Cardiac muscle cell (in vitro differentiated cells and primary cell): ENCODE results near the gene RASGEF1C. TPM values are rescaled to one million over a fixed set of nuclear protein-coding genes. Genes with fewer than 3 reads are reported as not detected.
A peak's percentile ranks its signal among the peaks of the same experiment; 100 is the strongest.

ENCODE experiments used
- DNase-seq, 2 donors: peaks; one replicate each; pipeline versions ENCODE4 v3.0.0 to v3.0.0-alpha.2; 2010 to 2017; ENCODE audit warnings: low read depth in 1 of 2, low spot score in 1 of 2
- H3K27ac ChIP-seq: fragments of 200-600 bp; sonication (generic); 2 replicates; pipeline ENCODE4 v1.5.1; 2016
- H3K27me3 ChIP-seq: fragments of 200-600 bp; sonication (generic); 2 replicates; pipeline ENCODE4 v1.6.0; 2016; ENCODE audit warnings: control low read depth
- H3K36me3 ChIP-seq: fragments of 200-600 bp; sonication (generic); 2 replicates; pipeline ENCODE4 v1.5.1; 2016; ENCODE audit warnings: control low read depth
- H3K4me1 ChIP-seq: fragments of 200-600 bp; sonication (generic); 2 replicates; pipeline ENCODE4 v1.8.1; 2017; ENCODE audit warnings: low read depth, mild to moderate bottlenecking, mixed run types
- H3K4me3 ChIP-seq: fragments of 200-600 bp; sonication (generic); 2 replicates; pipeline ENCODE4 v1.5.1; 2016; ENCODE audit warnings: mild to moderate bottlenecking
- H3K9me3 ChIP-seq: fragments of 200-600 bp; sonication (generic); 2 replicates; pipeline ENCODE4 v1.5.1; 2017; ENCODE audit warnings: low read depth, mild to moderate bottlenecking, control low read depth
- polyA plus RNA-seq: library from polyadenylated mRNA; unstranded; fragments of >200 nt; fragmentation: Nextera tagmentation; extraction: Ambion mirVana; gene quantifications from 2 replicates; pipeline ENCODE4 v1.2.1, GENCODE V29; 2016
- total RNA-seq: library from RNA; depleted of rRNA; stranded (reverse); fragments of >200 nt; gene quantifications from 2 replicates; pipeline ENCODE4 v1.2.3, GENCODE V29; 2016
- TF ChIP-seq, protein P1 (sequence below): IDR thresholded peaks from 2 replicates; pipeline ENCODE4 v1.5.1; 2012; ENCODE audit warnings: low read depth, mild to moderate bottlenecking, low read length

The RASGEF1C gene
- total and polyA plus RNA-seq, 2 experiments from 2014 or later = 1.5 to 2.5 TPM

DNA sequence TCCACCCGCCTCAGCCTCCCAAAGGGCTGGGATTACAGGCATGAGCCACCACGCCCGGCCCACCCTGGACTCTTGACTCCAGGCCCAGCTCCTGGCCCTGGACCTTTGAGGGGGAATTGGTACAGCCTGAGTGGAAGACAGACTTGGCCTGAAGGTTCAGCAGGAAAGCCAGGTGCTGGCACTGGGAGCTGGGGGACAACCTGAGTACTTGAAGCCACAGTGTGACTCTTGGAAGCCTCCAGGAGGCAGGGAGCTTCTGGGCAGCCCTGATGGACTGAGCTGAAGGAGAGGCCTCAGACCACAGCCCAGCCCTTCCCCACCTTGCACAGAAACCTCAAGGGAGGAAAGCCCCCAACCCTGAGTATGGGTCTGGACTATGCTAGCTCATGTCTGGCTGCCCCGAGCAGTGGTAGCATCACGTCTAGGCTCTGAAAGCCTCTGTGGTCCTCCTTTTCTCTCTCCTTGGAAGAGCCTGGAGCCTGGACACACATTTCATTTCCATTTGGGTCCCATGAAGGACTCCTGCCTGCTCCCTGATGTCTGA, 54.1 kb downstream of the RASGEF1C start:
- DNase-seq = no peak
- no peaks in the 10 kb centered on the region for H3K27me3 ChIP-seq
- H3K9me3 ChIP-seq = no peaks in the 10 kb centered on the region
- H3K4me1 ChIP-seq = peaks cover 15% of the 10 kb centered on the region
- peak overlapping the region; percentile 66 for H3K27ac ChIP-seq
- TF ChIP-seq, protein P1, sequence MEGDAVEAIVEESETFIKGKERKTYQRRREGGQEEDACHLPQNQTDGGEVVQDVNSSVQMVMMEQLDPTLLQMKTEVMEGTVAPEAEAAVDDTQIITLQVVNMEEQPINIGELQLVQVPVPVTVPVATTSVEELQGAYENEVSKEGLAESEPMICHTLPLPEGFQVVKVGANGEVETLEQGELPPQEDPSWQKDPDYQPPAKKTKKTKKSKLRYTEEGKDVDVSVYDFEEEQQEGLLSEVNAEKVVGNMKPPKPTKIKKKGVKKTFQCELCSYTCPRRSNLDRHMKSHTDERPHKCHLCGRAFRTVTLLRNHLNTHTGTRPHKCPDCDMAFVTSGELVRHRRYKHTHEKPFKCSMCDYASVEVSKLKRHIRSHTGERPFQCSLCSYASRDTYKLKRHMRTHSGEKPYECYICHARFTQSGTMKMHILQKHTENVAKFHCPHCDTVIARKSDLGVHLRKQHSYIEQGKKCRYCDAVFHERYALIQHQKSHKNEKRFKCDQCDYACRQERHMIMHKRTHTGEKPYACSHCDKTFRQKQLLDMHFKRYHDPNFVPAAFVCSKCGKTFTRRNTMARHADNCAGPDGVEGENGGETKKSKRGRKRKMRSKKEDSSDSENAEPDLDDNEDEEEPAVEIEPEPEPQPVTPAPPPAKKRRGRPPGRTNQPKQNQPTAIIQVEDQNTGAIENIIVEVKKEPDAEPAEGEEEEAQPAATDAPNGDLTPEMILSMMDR = no peak
- no peak overlapping the region for H3K4me3 ChIP-seq
- H3K36me3 ChIP-seq = no peaks in the 10 kb centered on the region

DNA sequence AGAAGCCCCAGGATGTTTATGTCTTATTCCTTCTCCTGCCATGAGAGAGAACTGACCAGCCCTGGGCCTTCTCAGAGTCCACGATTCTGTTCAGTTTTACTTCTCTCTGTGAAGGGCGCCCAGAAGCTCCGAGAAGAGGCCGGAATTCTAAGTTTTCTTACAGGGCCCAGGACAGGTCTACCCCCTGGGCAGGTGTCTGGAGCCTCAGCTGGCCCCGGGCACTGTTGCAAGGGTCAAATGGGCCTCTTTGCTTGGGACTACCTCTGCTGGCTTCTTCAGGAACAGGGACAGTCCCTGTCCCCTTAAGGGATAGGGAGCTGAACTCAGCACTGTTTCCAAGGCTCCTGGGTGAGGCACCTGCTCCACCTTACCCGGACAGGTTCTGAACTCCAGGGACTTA, 55.0 kb downstream of the RASGEF1C start:
- TF ChIP-seq, protein P1 = no peak
- no peak overlapping the region for H3K27ac ChIP-seq
- peaks cover 15% of the 10 kb centered on the region for H3K4me1 ChIP-seq
- H3K9me3 ChIP-seq = no peaks in the 10 kb centered on the region
- H3K4me3 ChIP-seq = no peak overlapping the region
- no peaks in the 10 kb centered on the region for H3K36me3 ChIP-seq
- DNase-seq = no peak
- H3K27me3 ChIP-seq = no peaks in the 10 kb centered on the region

- no peak for DNase-seq
- Histone ChIP-seq H3K36me3 (no peaks in the 10 kb centered on the region), H3K4me3 (no peak overlapping the region), H3K27me3 (no peaks in the 10 kb centered on the region), H3K9me3 (no peaks in the 10 kb centered on the region), H3K4me1 (peaks cover 15% of the 10 kb centered on the region), H3K27ac (no peak overlapping the region)
- TF ChIP-seq, protein P1 = no peak
These were observed 55.9 kb downstream of the RASGEF1C start for GRCh38 chr5:180153099-180153498.

- no peak for DNase-seq
- Histone ChIP-seq H3K4me1 (no peaks in the 10 kb centered on the region), H3K36me3 (no peaks in the 10 kb centered on the region), H3K4me3 (no peak overlapping the region), H3K9me3 (no peaks in the 10 kb centered on the region), H3K27me3 (no peaks in the 10 kb centered on the region), H3K27ac (no peak overlapping the region)
- TF ChIP-seq, protein P1 = no peak
These were observed 65.2 kb downstream of the RASGEF1C start for GRCh38 chr5:180143656-180144364.

DNA sequence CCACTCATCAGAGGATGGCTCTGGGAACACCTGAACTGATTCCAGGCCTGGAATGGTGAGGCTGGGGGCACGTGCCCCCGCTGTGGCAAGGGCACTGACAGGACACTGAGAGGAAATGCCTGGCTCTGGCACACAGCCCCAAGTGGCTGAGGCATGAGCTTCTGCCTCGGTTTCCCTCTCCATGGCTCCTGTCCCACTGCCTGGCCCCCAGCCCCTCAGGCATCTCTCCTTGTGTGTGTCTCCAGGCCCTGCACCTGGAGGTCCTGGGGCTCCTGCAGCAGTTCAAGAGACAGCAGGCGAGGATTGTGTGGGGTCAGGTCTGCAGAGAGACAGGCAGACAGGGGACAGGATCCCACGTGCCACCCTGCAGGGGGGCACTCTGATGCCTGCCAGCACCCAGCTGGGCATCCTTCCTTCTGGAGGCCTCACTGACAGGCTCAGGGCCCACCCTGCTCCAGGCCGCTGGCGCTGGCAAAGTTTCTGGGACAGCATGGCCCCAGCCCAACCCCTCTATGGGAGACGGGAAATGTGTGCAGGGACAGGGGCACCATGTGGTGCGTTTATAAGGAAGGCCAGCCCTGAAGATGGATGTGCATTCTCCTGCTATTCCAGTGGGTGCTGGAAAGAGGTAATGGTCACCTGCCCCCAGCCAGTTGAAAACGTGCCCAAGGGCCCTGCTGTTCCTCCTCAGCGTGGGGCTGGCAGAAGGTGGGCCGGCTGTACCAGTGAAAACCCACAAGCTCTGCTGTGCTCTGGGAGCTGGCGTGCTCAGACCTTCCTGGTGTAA, 66.0 kb downstream of the RASGEF1C start:
- H3K27me3 ChIP-seq = no peaks in the 10 kb centered on the region
- TF ChIP-seq, protein P1 = no peak
- H3K9me3 ChIP-seq = no peaks in the 10 kb centered on the region
- no peaks in the 10 kb centered on the region for H3K36me3 ChIP-seq
- no peak overlapping the region for H3K4me3 ChIP-seq
- DNase-seq = no peak
- no peak overlapping the region for H3K27ac ChIP-seq
- H3K4me1 ChIP-seq = no peaks in the 10 kb centered on the region
